ENCODE measurements around the gene GNG7.
"Not testable (repeated sequence)": the region's sequence is repeated elsewhere in the genome, so short reads cannot be mapped to it uniquely, and the experiment has no call there.

Gene GNG7

GRCh38 chr19:2643123-2643737 is 59.3 kb downstream of the GNG7 start:
- not testable (repeated sequence) for DNase-seq (ENCODE audit: low read depth in 2 of 2)

DNA sequence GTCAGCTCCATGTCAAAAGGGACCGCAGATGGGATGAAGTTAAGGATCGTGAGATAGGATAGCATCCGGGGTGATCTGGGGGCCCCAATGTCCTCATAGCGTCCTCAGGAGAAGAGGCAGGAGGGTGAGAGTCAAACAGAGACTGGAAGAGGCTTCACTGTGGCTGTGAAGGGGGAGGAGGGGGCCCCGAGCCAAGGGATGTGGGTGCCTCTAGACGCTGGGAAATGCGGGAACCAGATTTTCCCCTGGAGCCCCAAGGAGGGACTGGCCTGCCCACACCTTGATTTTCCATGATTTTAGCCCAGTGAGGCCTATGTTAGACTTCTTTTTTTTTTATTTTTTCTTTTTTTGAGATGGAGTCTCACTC is 61.2 kb downstream of the GNG7 start:
- no peak for DNase-seq (ENCODE audit: low read depth in 2 of 2)

GRCh38 chr19:2640563-2641331 is 61.7 kb downstream of the GNG7 start:
- no peak for DNase-seq (ENCODE audit: low read depth in 2 of 2)

GRCh38 chr19:2639999-2640398 is 62.5 kb downstream of the GNG7 start:
- no peak for DNase-seq (ENCODE audit: low read depth in 2 of 2)

DNA sequence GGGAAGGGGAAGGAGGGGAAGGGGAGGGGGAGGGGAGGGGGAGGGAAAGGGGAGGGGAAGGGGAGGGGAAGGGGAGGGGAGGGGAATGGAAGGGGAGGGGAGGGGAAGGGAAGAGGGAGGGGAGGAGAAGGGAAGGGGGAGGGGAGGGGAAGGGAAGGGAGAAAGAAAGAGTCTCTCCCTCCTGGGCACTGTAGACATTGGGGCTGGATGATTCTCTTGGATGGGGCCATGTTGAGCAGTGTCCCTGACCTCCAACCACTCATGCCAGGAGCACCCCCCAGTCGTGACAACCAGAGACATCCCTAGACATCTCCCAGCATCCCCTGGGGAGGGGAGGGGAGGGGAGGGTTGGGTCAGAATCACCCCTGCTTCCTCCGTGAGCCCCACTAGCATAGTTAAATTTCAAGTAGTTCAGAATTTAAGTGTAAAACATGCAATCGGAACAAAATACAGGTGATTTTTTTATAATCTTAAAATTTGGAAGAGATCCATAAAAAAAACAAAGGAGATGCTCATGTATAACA is 64.0 kb downstream of the GNG7 start:
- no peak for DNase-seq (ENCODE audit: low read depth in 2 of 2)

- peak; percentile 42 to 48 for DNase-seq (ENCODE audit: low read depth in 2 of 2)
Measured at GRCh38 chr19:2636897-2637683, 65.4 kb downstream of the GNG7 start.

DNA sequence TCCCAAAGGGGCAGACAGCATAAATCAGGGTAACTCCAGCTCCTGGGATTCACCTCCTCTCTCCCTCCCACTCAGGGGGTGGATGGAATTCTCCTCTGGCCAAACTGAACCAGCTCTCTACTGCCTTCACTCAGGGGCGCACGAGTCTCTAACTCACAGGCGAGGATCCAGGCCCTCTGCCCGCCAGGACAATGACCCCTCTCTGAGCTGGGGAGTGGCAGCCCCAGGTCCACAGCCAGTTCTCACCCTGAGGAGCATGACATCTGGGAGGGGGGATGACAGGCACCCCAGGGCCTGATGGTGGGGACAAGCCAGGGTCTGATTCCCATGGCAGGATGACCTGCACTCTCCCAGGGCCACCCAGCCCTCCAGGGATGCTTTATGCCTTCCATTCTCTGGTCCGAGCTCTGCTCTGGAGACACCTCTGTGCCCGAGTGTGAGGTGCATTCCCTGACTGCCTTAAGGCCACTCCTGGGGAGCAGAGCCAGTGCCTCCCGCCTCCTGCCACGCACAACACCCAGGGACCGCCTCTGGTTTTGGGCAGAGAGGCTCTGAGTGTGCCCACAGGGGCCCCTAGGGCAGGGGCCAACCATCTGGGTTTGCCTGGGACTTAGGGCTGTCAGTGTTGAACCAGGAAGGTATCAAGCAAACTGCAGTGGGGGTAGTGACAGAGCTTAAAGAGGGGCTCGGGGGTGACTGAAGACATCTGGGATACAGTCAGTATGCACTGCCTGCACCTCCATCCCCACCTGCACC is 66.2 kb downstream of the GNG7 start:
- DNase-seq (ENCODE audit: low read depth in 2 of 2): no peak

DNA sequence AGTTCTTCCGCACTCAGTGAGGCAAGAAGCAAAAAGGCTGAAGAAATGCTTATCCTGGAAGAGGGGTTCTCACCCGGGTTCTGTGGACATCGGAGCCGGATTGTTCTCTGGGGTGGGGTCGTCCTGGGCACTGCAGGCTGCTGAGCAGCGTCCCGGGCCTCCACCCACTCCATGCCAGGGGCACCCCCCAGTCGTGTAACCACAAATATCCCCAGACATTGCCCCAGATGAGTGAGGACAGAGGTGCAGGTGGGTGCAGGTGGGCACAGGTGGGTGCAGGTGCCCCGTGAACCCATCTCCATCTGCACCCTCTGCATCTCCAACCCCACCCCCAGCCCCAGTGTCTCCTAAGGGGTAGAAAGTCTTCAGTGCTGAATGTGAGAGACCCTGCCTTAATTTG is 67.5 kb downstream of the GNG7 start:
- DNase-seq (ENCODE audit: low read depth in 2 of 2): no peak

- no peak for DNase-seq (ENCODE audit: low read depth in 2 of 2)
Measured at GRCh38 chr19:2634228-2634951, 68.1 kb downstream of the GNG7 start.

DNA sequence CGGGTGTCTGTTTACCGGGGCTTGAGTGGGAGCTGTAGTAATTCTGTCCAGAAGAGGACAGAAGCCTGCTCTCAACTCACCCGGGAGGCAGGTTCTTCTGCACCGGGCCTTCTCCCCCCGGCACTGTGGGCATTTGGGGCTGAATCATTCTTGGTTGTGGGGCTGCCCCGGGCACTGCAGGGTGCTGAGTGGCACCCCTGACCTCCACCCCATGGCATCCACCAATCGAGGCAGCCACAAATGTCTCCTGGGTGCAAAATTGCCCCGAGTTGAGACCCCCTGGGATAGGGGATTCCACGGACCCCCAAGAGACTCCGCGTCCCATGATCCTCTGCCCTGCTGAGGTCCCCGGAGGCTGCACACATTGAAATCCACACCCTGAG is 68.8 kb downstream of the GNG7 start:
- no peak for DNase-seq (ENCODE audit: low read depth in 2 of 2)

DNA sequence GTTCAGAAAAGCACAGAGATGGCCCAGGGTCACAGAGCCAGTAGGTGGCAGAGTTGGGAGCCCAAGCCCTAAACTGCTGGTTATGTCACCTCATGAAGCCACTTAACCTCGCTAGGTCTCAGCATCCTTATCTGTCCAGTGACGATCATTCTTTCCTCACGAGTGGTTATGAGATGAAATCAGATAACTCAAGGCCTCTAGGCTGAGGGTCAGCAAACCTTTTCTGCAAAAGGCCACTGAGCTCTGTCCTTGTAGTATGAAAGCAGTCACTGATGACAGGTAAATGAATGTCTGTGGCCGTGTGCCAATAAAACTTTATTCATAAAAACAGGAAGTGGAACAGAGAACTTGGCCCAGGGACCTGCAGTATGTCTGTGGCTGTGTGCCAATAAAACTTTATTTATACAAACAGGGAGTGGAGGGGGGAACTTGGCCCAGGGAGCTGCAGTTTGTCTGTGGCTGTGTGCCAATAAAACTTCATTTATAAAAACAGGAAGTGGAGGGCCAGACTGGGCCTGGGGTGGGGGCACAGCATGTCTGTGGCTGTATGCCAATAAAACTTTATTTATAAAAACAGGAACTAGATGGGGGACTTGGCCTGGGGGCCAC is 71.2 kb downstream of the GNG7 start:
- no peak for DNase-seq (ENCODE audit: low read depth in 2 of 2)

DNA sequence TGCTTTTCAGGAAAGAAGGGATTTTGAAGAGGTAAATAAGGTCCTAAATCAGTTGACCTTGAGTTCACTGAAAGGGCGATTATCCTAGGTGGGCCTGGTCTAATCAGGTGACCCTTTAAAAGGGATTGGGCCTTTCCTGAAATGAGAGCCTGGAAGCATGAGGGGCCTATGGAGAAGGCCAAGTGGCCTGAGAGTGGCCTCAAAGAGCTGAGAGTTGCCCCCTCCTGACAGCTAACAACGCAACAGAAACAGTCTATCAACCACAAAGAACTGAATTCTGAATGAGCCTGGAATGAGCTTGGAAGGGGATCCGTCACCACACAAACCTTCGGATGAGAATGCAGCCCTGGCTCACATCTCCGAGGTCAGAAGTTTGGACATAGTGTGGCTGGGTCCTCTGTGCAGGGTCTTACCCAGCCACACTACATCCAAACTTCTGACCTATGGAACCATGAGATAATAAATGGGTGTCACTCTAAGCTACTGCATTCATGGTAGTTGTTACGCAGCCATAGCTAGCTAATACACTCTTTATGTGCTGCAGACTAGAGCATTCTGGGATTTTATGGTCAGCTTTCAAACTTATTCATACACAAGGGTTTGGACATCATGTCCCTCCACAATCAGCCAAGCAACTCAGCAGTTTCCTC is 72.0 kb downstream of the GNG7 start:
- no peak for DNase-seq (ENCODE audit: low read depth in 2 of 2)

DNA sequence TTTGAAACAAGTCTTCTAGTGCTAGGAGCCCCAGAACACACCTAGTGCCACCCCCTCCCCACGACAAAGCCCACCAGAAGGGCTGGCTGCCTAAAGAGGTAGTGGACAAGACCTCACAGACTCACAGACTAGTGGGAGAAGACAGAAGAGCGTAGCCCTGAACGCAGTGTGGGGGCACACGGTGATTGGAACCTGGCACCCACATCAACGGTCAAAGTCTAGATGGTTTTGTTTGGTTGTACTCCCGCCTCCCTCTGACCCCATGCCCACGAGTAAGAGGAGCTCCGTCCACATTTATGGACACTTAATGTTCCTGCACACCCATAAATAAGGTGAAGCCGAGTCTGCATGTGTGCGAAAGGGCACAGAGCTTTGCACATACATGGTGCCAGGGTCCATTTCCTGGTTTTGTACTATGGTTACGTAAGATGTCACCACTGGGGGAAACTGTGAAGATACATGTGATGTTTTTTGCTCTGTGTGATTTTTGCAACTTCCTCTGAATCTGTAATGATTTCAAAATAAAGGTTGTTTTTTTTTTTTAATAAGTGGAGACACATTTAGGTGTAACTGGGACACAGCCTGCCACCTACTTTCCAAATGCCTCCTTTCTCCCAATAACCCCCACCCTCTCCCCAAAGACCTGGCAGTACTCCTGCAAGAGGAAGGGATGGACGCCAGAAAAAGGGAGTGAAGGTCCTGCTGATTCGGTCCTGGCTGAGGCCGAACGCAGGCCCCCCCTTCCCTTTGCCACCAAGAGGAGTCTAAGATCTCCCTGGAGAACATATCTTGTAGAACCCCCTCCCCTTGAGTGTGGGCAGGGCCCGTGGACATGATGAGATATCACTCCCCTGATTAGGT is 72.8 kb downstream of the GNG7 start:
- DNase-seq (ENCODE audit: low read depth in 2 of 2): no peak

DNA sequence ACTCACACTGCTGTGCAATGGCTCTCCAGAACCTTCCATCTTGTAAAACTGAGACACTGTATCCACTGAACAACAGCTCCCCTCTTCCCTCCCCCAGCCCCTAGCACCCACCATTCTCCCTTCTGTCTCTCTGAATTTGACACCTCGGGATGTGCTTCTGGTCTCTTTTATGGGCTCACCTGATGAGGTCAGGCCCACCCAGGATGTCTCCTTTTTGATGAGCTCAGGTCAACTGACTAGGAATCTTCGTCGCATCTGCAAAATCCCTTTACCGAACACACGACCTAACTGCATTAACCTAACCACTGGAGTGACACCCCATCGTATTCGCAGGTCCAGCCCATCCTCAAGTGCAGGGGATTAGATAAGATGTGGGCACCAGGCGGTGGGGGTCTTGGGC is 73.9 kb downstream of the GNG7 start:
- no peak for DNase-seq (ENCODE audit: low read depth in 2 of 2)

DNA sequence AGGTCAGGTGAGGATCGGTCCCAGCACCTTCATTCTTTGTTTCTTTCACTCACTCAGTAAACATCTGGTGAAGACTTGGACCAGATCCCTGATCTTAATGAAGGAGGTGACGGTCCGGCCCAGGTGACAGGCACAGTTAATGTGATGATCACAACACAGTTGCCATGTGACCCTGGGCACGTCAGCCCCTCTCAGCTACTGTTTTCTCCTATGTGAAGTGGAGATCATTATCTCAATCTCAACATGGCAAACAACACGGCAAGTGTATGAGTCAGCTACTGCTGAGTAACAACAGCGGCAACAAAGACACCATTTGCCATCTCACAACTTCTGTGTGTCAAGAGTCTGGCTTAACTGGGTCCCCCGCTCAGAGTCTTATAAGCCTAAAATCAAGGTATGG is 74.6 kb downstream of the GNG7 start:
- no peak for DNase-seq (ENCODE audit: low read depth in 2 of 2)

GRCh38 chr19:2627319-2627829 is 75.1 kb downstream of the GNG7 start:
- no peak for DNase-seq (ENCODE audit: low read depth in 2 of 2)

DNA sequence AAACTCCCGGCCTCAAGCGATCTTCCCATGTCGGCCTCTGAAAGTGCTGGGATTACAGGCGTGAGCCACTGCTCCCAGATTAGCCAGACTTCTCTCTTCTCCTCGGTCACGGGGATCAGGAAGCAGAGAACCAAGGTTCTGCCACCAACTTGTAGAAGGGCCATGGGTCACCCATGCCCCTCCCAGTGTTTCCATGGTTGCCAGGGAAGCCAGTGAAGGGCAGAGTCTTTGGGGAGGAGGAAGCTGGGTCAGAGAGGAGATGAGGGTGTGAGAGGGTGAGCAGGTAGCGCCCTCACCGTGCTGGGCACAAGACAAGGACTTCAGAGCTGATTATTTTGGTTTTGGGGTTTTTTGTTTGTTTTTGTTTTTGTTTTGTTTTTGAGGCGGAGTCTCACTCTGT is 77.1 kb downstream of the GNG7 start:
- DNase-seq (ENCODE audit: low read depth in 2 of 2): no peak

DNA sequence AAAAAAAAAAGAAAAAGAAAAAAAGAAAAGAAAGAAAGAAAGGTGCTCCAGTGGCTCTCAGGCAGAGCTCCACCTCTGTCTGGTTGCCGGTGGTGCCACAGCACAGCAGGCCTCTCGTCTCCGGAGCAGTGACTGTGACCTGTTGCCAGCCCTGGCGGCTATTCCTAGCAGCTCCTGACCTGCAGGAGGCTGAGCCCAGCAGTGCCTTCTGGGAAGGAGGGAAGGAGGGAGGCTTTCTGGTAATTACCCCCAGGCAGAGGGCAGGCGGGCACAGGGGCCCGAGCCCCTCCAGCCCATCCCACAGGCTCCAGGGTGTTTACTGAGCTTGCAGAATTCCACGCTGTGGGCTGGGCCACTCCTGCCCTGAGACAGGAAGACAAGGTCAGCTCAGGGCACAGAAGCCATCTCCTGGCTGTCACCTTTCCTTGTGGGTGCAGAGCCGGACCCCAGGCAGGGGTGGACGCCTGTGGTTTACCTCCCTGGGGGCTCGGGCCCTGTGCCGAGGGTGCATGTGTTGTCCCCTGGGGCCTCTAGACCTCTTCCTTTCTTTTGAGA is 77.9 kb downstream of the GNG7 start:
- DNase-seq (ENCODE audit: low read depth in 2 of 2): no peak

DNA sequence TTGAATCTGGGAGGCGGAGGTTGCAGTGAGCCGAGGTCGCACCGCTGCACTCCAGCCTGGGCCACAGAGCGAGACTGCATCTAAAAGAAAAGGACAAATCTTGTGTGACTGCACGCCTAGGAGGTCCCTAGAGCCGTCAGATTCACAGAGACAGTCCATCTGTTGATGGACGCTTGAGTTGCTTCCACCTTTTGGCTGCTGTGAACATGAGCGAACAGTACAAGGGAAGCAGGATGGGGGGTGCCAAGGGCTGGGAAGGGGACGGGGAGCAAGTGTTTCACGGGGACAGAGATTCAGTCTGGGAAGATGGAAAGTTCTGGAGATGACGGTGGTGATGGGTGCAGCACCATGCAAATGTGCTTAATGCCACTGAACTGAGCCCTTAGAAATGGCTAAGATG is 78.7 kb downstream of the GNG7 start:
- DNase-seq (ENCODE audit: low read depth in 2 of 2): no peak

All from stimulated activated CD8-positive, alpha-beta memory T cell treated with anti-CD3 and anti-CD28 coated beads, Interleukin-15, amount 100 ng/mL, for 4 hours (primary cell).